Heart right ventricle (tissue), 16 donors: Measurements from ENCODE around the gene DNAJB11. TPM values are rescaled to one million over a fixed set of nuclear protein-coding genes. Genes with fewer than 3 reads are reported as not detected.
"Not testable (repeated sequence)": the region's sequence is repeated elsewhere in the genome, so short reads cannot be mapped to it uniquely, and the experiment has no call there.

ENCODE experiments used
- ATAC-seq, 8 donors: fragments of 200-7000 bp; cut with Tn5 transposase; one replicate each; pipeline ENCODE4 v1.9.1; 2020; ENCODE audit warnings: mild to moderate bottlenecking in 8 of 8, moderate library complexity in 8 of 8, moderate number of reproducible peaks in 1 of 8
- DNase-seq, 2 donors: peaks; one replicate each; pipeline ENCODE4 v3.0.0-alpha.2; 2020
- H3K27ac ChIP-seq, 10 donors: fragments of 200-600 bp; sonication (generic) in 2 of 10; one replicate each; pipeline versions ENCODE4 v1.5.0 to v1.8.0; 2020 to 2022; ENCODE audit warnings: mild to moderate bottlenecking in 3 of 10
- H3K27me3 ChIP-seq, 7 donors: fragments of 200-600 bp; one replicate each; pipeline ENCODE4 v1.8.0; 2021 to 2022; ENCODE audit warnings: mild to moderate bottlenecking in 2 of 7
- H3K36me3 ChIP-seq, 9 donors: fragments of 200-600 bp; sonication (generic) in 1 of 9; one replicate each; pipeline versions ENCODE4 v1.5.0 to v1.8.0; 2020 to 2022; ENCODE audit warnings: mild to moderate bottlenecking in 2 of 9
- H3K4me1 ChIP-seq, 9 donors: fragments of 200-600 bp; sonication (generic) in 1 of 9; one replicate each; pipeline versions ENCODE4 v1.5.0 to v1.8.0; 2020 to 2022; ENCODE audit warnings: mild to moderate bottlenecking in 4 of 9
- H3K4me3 ChIP-seq, 10 donors: fragments of 200-600 bp; sonication (generic) in 2 of 10; one replicate each; pipeline versions ENCODE4 v1.5.0 to v1.8.0; 2020 to 2022; ENCODE audit warnings: mild to moderate bottlenecking in 7 of 10, moderate library complexity in 2 of 10
- H3K9me3 ChIP-seq, 11 donors: fragments of 200-600 bp in 10 of 11; sonication (generic) in 2 of 11; one replicate each; pipeline versions ENCODE4 v1.5.0 to v1.8.0; 2013 to 2022; ENCODE audit warnings: mild to moderate bottlenecking in 2 of 11, control low read depth in 1 of 11, moderate library complexity in 1 of 11
- WGBS, 2 donors: extraction: QIAGEN DNeasy Blood & Tissue Kit; methylation state at CpG; one replicate each; pipeline ENCODE4 v1.1.7; 2013; ENCODE audit warnings: inconsistent platforms in 1 of 2; 5-methylcytosine and 5-hydroxymethylcytosine counted together
- intact Hi-C, 10 donors: fragments of 100-400 bp; cut with DNase I; formaldehyde crosslinking; loops; one replicate each; pipeline versions ENCODE4 v1.11.1 to v1.14.2; 2022
- polyA plus RNA-seq, 2 donors: library from polyadenylated mRNA; stranded (reverse); fragments of 200-250 nt; gene quantifications; one replicate each; pipeline ENCODE4 v1.2.3, GENCODE V29; 2013
- total RNA-seq, 10 donors: library from RNA; stranded (reverse); fragmentation: NEBNext Ultra II Directional in 3 of 10; extraction: Animal tissue kit (Norgen Biotek cat#: 25700) in 3 of 10; gene quantifications; one replicate each; pipeline versions ENCODE4 v1.2.1 to v1.2.4, GENCODE V29; 2021 to 2023
- TF ChIP-seq, protein P1 (sequence below), 9 donors: fragments of 200-600 bp; sonication (generic) in 2 of 9; IDR thresholded peaks; one replicate each; pipeline versions ENCODE4 v1.5.0 to v1.8.0; 2021 to 2022; ENCODE audit warnings: antibody characterized with exemption in 9 of 9, mild to moderate bottlenecking in 5 of 9, moderate library complexity in 1 of 9
- donor health status: Arrhythmogenic right ventricular cardiomyopathy.
- donor health status: ischemic (EF 13 %, LVEDD 7.1; RV severe dilation, severe dysfunction).
- donor health status: healthy with polysubstance abuse.
- donor health status: DM: no; HTN: yes; CAD: no.
- donor health status: DM: no; HTN: no; CAD: no.
- donor health status: ischemic (EF 25% LVEDD 6.9; RV normal size, moderate dysfunction).
- donor health status: ischemic (EF 25% LVEDD 5.7; RV mildly dilated, moderate dysfunction).
- donor health status: healthy.
- donor health status: DM: yes; HTN: yes; CAD: no.
- donor health status: Ischemic cardiomyopathy.
- donor health status: ischemic (EF 35%, LVEDD 5.7; RV mildly dilated, moderate dysfunction).
- donor health status: nonischemic (EF 11% LVEDD 7.7; RV severe dilation, severe dysfunction).
- donor health status: DM: yes; HTN: yes; CAD: no.
- donor health status: PGD.
- donor health status: ischemic (EF 29% LVEDD 5.4; RV normal size, mild dysfunction).
- donor health status: nonischemic (EF 23%, LVEDD 6.1; RV moderate dilation, normal function).

Gene DNAJB11
- total and polyA plus RNA-seq, 12 donors, result 17.9 to 147 (median 24.2) TPM

DNA sequence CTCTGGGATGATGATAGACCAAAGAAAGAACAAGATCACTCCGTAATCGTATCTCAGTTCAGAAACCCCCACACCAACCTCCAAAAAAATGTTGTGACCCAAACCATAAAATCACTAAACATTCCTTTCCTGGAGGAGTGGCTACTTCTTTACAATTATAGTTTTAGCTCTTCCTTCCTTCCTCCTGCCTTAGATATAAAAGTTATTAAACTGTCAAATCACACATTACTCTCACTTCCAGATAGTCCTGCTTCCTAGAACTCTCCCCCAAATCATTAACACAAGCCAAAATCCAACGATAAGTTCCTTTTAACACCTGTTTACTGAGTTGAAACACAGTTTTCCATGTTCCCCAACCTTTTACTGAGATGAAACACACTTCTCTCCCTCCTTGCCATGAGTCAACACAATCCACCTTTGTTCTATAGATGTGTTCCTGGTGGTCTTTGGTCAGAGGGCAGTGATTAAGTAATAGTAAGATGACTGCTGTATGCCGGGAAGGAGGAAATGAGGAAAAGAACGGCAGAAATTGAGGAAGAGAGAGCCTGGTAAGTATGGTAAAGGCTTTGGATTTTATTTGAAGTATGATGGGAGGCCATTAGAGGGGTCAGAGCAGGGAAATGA, 18.0 kb upstream of the DNAJB11 start:
- DNase-seq (no peak), ATAC-seq (no peak)
- Histone ChIP-seq H3K27ac (no peak overlapping the region), H3K9me3 (no peaks in the 10 kb centered on the region), H3K27me3 (no peaks in the 10 kb centered on the region), H3K4me3 (no peak overlapping the region), H3K4me1 (no peaks in the 10 kb centered on the region), H3K36me3 (peaks cover 0 to 100% (median 74%) of the 10 kb centered on the region in 9 donors)
- 69 to 70% methylated on average over 5 of the region's 5 CpGs for WGBS, 2 donors
- TF ChIP-seq, protein P1, sequence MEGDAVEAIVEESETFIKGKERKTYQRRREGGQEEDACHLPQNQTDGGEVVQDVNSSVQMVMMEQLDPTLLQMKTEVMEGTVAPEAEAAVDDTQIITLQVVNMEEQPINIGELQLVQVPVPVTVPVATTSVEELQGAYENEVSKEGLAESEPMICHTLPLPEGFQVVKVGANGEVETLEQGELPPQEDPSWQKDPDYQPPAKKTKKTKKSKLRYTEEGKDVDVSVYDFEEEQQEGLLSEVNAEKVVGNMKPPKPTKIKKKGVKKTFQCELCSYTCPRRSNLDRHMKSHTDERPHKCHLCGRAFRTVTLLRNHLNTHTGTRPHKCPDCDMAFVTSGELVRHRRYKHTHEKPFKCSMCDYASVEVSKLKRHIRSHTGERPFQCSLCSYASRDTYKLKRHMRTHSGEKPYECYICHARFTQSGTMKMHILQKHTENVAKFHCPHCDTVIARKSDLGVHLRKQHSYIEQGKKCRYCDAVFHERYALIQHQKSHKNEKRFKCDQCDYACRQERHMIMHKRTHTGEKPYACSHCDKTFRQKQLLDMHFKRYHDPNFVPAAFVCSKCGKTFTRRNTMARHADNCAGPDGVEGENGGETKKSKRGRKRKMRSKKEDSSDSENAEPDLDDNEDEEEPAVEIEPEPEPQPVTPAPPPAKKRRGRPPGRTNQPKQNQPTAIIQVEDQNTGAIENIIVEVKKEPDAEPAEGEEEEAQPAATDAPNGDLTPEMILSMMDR (IDR thresholded peaks at IDR 0.05), result no peak
- intact Hi-C loops, result no loop called here

DNA sequence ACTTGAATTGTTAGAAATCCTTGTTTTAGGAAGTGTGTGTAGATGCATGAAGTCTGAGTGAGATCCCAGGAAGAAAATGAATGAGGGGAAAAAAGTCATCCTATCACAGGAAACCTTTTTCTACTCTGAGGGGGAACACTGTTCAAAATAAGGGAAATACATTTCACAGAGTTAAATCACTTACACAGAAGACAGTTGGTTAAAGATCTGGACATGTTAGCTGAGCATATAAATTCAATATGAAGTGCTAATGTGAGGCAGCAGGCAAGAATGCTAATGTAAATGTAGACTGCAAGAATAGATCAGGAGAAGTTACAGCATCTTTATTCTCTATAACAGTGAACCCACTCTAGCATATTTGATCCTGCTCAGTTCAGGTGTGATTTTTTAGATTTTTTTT, 5.9 kb upstream of the DNAJB11 start:
- no peak for DNase-seq

DNA sequence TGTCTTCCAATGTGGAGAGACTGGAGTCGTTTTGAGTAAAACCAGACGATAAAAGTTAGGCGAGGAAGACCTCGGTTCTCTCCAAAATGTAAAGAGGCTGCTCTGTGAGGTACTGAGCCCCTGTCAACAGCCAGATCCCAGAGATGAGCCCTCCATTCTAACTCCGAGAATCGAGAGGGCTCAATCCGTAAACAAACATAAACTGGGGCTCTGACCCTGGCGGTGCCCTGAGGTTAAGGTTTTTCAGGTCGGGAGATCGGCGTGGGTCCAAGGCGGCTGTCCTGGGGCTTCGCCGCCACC, 3.8 kb upstream of the DNAJB11 start:
- DNase-seq, result no peak
- no peaks in the 10 kb centered on the region for H3K9me3 ChIP-seq
- ATAC-seq, result no peak
- peak overlapping the region; percentile 67 to 97 (median 93) for H3K4me3 ChIP-seq
- intact Hi-C loops, result loop anchor here in 2 of 10 donors (2.0 to 5.0 kb wide), 2 partner anchors 216 to 458 kb away; partner anchors contain the start of genes EIF4A2 (in 1 of the 2) and ETV5 (in 1 of the 2)
- H3K4me1 ChIP-seq, result peaks cover 0 to 73% (median 53%) of the 10 kb centered on the region in 9 donors
- no peaks in the 10 kb centered on the region for H3K27me3 ChIP-seq
- TF ChIP-seq, protein P1 (IDR thresholded peaks at IDR 0.05), result no peak
- H3K36me3 ChIP-seq, result peaks cover 0 to 24% (median 0%) of the 10 kb centered on the region in 9 donors
- peak overlapping the region; percentile 46 to 95 (median 92) for H3K27ac ChIP-seq
- 0% methylated on average over 14 of the region's 14 CpGs for WGBS, 2 donors

More for the DNA sequence above, 5.9 kb upstream of the DNAJB11 start:
- Histone ChIP-seq H3K36me3 (peaks cover 0 to 41% (median 0%) of the 10 kb centered on the region in 9 donors), H3K27ac (no peak overlapping the region), H3K9me3 (no peaks in the 10 kb centered on the region), H3K4me3 (no peak overlapping the region), H3K27me3 (no peaks in the 10 kb centered on the region), H3K4me1 (peaks cover 0 to 72% (median 52%) of the 10 kb centered on the region in 9 donors)
- TF ChIP-seq, protein P1 (IDR thresholded peaks at IDR 0.05), result no peak
- intact Hi-C loops, result no loop called here
- no peak for ATAC-seq

DNA sequence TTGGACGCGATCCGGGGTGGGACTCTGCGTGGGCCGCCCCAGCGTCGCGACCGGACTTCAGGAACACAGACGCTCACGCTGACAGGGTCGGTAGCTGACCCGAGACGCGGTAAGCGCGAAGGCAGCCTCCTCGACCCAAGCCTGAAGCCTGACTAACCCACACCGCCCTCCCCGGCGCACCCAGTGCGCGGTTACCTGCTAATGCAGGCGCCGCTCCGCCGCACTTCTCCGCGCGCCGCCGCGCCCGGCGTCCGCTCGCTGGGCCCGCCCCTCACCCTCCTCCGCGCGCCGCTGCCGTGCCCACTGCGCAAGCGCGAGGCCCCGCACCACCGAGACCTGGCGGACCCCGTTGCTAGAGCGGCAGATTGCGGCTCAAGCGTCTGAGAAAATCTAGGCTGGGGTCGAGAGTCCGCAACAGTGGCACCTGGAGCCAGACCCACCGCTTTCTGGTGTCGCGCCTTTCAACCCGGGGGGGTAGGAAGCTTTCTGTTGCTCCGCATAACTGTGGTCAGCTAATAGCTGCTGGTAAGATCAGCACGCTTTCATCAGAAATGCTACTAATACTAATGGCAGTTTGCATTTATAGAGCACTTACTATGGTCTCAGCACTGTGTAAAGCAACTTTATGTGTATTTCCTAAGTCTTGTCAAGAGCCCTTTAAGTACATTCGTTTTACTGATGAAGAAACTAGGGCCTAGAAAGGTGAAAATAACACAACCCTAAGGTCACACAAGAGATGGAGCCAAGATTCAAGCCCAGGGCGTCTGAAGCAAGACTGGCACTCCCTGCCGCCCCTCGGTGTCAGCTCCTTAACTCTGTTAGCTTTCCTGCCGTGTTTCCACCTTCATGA, 3.2 kb upstream of the DNAJB11 start, which contains the start of gene TBCCD1:
Gene TBCCD1, minus strand, starts transcription at position 268 of the 850 bp plus-strand sequence. CDS start 3,010 bp downstream, outside the sequence.
- H3K9me3 ChIP-seq, result no peaks in the 10 kb centered on the region

DNA sequence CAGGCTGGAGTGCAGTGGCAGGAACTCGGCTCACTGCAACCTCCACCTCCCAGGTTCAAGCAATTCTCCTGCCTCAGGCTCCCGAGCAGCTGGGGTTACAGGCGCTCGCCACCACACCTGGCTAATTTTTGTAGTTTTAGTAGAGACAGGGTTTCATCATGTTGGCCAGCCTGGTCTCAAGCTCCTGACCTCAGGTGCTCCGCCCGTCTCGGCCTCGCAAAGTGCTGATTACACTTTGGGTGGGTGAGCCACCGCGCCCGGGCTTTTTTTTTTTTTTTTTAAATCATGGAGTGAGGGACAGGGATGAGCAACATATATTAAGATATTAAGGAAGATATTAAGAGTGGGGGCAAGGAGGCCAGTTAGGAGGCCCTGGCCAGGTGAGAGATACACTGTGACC, 1.2 kb upstream of the DNAJB11 start:
- H3K4me3 ChIP-seq, result peak overlapping the region in 6 of 10 donors; percentile 77 to 92 (median 85)
- intact Hi-C loops, result loop anchor here in 1 of 10 donors (5.0 kb wide), 1 partner anchor 213 kb away; the partner anchor contains the start of gene EIF4A2
- ATAC-seq, DNase-seq, H3K9me3 ChIP-seq, H3K27me3 ChIP-seq: not testable (repeated sequence)
- peak overlapping the region in 2 of 10 donors; percentile 9 to 92 for H3K27ac ChIP-seq
- H3K4me1 ChIP-seq, result peaks cover 0 to 56% (median 47%) of the 10 kb centered on the region in 9 donors
- H3K36me3 ChIP-seq, result peaks cover 0 to 25% (median 10%) of the 10 kb centered on the region in 9 donors
- WGBS, 2 donors, result 86 to 88% methylated on average over 11 of the region's 11 CpGs

More for the DNA sequence above, 3.2 kb upstream of the DNAJB11 start, which contains the start of gene TBCCD1:
- peak; percentile 91 to 93 for DNase-seq
- intact Hi-C loops, result loop anchor here in 2 of 10 donors (2.0 to 5.0 kb wide), 2 partner anchors 215 to 458 kb away; partner anchors contain the start of genes EIF4A2 (in 1 of the 2) and ETV5 (in 1 of the 2)
- Histone ChIP-seq H3K4me1 (peaks cover 0 to 71% (median 57%) of the 10 kb centered on the region in 9 donors), H3K27me3 (no peaks in the 10 kb centered on the region), H3K4me3 (peak within 1 kb of the TSS; percentile 67 to 97 (median 93)), H3K27ac (peak within 1 kb of the TSS; percentile 46 to 95 (median 92)), H3K36me3 (peaks cover 0 to 22% (median 0%) of the 10 kb centered on the region in 9 donors)
- ATAC-seq, result peak; percentile 77 to 86 (median 82)
- TF ChIP-seq, protein P1 (IDR thresholded peaks at IDR 0.05), result no peak
- 0 to 1% methylated on average over 66 of the region's 66 CpGs for WGBS, 2 donors
